Left ventricle myocardium inferior (tissue), 1 donor: ENCODE results near the gene ADAP1. TPM values are rescaled to one million over a fixed set of nuclear protein-coding genes. Genes with fewer than 3 reads are reported as not detected.
A peak's percentile ranks its signal among the peaks of the same experiment; 100 is the strongest.
"Not testable (repeated sequence)": the region's sequence is repeated elsewhere in the genome, so short reads cannot be mapped to it uniquely, and the experiment has no call there.

Experiments
- DNase-seq: peaks from one replicate; pipeline ENCODE4 v3.0.0-alpha.2; 2020
- H3K27ac ChIP-seq: fragments of 200-600 bp; replicated peaks from 2 replicates; pipeline ENCODE4 v1.8.0; 2021
- H3K27me3 ChIP-seq: fragments of 200-600 bp; 2 replicates; pipeline ENCODE4 v1.8.0; 2021; ENCODE audit warnings: low read depth
- H3K36me3 ChIP-seq: fragments of 200-600 bp; 2 replicates; pipeline ENCODE4 v1.8.0; 2021
- H3K4me1 ChIP-seq: fragments of 200-600 bp; 2 replicates; pipeline ENCODE4 v1.8.0; 2021
- H3K4me3 ChIP-seq: fragments of 200-600 bp; 2 replicates; pipeline ENCODE4 v1.8.0; 2021; ENCODE audit warnings: mild to moderate bottlenecking, moderate library complexity
- H3K9me3 ChIP-seq: fragments of 200-600 bp; replicated peaks from 2 replicates; pipeline ENCODE4 v1.8.0; 2021
- CTCF ChIP-seq: fragments of 200-600 bp; IDR thresholded peaks from 2 replicates; pipeline ENCODE4 v1.8.0; 2021; ENCODE audit warnings: antibody characterized with exemption, mild to moderate bottlenecking, borderline replicate concordance
- intact Hi-C: fragments of 100-400 bp; cut with micrococcal nuclease; formaldehyde crosslinking; loops from one replicate; pipeline ENCODE4 v1.11.0; 2022
- total RNA-seq: library from RNA; stranded (reverse); fragmentation: NEBNext Ultra II Directional; extraction: Animal tissue kit (Norgen Biotek cat#: 25700); gene quantifications from one replicate; pipeline ENCODE4 v1.2.1, GENCODE V29; 2021
- donor health status: DM: no; HTN: yes; CAD: no; lungs with severe emphysema.

The ADAP1 gene
- total RNA-seq, 1 donor from 2014 or later, result 8.4 TPM

DNA sequence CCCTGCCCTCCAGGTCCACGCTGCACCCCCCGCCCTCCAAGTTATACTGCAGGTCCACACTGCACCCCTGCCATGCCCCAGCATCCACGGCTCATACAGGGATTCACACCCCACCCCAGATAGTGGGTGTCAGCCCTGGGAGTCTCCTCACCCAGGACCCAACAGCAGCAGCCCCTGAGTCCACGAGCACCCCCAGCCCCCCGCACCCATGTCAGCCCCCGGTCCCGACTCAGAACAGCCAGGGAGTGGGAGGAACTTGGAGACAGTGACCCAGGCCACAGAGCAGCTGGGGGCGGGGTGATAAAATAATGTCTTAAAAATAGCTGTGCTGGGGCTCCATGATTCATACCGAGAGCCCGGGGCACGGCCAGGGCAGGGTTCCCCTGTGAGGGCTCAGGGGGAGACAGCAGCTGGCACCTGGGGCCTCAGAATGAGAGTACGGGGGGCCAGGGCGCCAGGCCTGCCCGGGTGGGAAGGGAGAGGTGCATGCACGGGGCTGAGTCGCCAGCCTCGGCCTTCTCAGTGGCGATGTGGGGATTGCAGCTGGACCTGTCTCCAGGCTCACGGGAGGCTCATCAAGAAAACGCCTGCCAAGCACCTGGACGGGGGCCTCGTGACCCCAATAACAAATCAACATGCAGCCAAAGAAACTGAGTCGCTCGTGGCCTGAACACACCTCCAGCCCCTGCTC is 29.8 kb downstream of the ADAP1 start:
- no peak for TF ChIP-seq CTCF
- Histone ChIP-seq H3K4me3 (peak overlapping the region; percentile 9), H3K36me3 (no peaks in the 10 kb centered on the region), H3K4me1 (peaks cover 21% of the 10 kb centered on the region), H3K9me3 (no peaks in the 10 kb centered on the region), H3K27ac (no peak overlapping the region), H3K27me3 (peaks cover 21% of the 10 kb centered on the region)
- intact Hi-C loops, result no loop called here
- DNase-seq, result peak; percentile 16

DNA sequence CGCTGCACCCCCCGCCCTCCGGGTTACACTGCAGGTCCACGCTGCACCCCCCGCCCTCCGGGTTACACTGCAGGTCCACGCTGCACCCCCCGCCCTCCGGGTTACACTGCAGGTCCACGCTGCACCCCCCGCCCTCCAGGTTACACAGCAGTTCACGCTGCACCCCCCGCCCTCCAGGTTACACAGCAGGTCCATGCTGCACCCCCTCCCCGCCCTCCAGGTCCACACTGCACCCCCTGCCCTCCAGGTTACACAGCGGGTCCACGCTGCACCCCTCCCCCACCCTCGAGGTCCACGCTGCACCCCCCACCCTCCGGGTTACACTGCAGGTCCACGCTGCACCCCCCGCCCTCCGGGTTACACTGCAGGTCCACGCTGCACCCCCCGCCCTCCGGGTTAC is 30.4 kb downstream of the ADAP1 start:
- H3K27ac ChIP-seq, intact Hi-C loops, H3K9me3 ChIP-seq, H3K4me3 ChIP-seq, H3K36me3 ChIP-seq: not testable (repeated sequence)
- H3K27me3 ChIP-seq, result peaks cover 21% of the 10 kb centered on the region
- H3K4me1 ChIP-seq, result peaks cover 21% of the 10 kb centered on the region
- peak; percentile 10 for DNase-seq

DNA sequence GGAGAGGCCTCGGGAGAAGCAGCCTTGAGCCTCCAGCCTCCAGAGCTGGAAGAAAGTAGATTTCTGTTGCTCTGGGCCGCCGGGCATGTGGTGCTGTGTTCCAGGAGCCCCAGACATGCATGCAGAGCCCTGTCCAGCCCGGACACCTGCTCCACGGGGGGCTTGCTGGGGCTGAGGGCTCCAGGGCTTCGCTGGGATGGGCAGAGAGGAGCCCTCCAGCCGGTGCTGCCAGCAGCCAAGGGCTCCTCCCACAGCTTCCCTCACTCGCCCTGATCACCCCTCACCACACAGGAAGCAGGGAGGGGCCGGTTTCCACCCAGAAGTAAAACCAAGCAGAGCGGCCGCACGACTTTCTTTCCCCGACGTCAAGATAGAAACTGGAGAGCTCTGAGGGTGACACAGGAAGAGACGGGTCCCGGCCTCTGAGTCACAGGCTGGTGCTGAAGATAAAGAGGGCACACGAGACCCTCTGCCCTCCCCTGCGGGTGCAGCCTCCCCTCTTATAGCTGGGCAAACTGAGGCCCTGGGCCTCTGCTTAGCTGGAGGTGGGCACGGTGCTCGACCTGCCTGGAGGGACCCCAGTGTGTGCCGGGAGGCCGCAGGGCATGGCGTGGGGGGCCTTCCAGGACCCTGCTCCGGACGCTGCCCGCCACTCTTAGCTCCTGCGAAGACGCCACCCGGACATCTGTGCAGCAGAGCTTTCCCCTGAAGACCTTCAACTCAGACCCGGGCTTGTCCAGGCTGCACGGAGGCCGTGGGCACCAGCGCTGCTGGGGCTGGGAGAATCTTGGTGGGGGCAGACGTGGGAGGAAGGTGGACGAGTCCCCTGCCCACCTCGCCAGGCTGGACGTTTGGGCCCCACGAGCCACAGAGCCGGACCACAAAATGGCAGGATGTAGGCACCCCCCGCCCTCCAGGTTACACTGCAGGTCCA is 31.1 kb downstream of the ADAP1 start:
- peak overlapping the region; percentile 46 for H3K27ac ChIP-seq
- no peaks in the 10 kb centered on the region for H3K36me3 ChIP-seq
- no peaks in the 10 kb centered on the region for H3K9me3 ChIP-seq
- peak; percentile 66 for DNase-seq
- H3K4me3 ChIP-seq, result peak overlapping the region; percentile 29
- peaks cover 21% of the 10 kb centered on the region for H3K4me1 ChIP-seq
- intact Hi-C loops, result no loop called here
- peaks cover 21% of the 10 kb centered on the region for H3K27me3 ChIP-seq
- TF ChIP-seq CTCF, result no peak

DNA sequence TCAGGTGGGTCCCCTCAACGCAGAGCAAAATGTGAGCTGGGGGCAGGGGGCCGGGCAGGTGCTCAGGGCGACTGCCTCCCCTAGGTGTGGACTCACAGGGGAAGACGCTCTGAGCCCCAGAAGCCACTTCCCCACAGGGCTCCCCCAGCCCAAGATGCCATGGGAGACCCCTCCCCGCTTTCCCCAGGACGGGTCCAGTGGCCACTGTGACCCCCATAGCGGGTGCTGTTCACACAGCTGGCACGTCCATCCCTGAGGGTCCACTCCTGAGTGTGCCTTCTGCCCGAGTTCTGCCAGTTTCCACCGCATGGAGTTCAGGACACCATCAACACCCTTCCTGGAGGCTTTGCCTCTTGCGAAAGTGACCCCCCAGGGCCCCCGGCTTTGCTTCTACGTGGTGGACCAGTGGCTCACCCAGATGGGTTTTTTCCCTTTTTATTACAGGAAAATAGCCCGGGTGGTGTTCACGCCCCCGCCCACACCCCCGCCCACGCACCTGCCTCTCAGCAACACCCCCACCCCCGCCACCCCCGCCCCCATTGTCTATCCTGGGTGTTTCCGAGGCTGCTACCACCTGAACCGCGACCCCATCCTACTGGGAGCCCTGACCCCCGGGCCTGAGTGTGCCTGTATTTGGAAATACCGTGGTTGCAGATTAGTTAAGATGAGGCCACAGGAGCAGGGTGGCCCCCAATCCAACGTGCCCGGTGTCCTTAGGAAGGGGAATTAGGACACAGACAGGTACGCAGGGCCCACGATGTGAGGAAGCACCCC is 32.0 kb downstream of the ADAP1 start:
- no peak for TF ChIP-seq CTCF
- DNase-seq, result no peak
- H3K27me3 ChIP-seq, result peaks cover 21% of the 10 kb centered on the region
- intact Hi-C loops, result no loop called here
- no peaks in the 10 kb centered on the region for H3K36me3 ChIP-seq
- peak overlapping the region; percentile 29 for H3K4me3 ChIP-seq
- H3K4me1 ChIP-seq, result peaks cover 21% of the 10 kb centered on the region
- H3K27ac ChIP-seq, result peak overlapping the region; percentile 46
- no peaks in the 10 kb centered on the region for H3K9me3 ChIP-seq

GRCh38 chr7:921581-922333 is 32.7 kb downstream of the ADAP1 start:
- H3K36me3 ChIP-seq, result no peaks in the 10 kb centered on the region
- intact Hi-C loops, result no loop called here
- no peak overlapping the region for H3K4me3 ChIP-seq
- TF ChIP-seq CTCF, result no peak
- H3K4me1 ChIP-seq, result peaks cover 22% of the 10 kb centered on the region
- no peak overlapping the region for H3K27ac ChIP-seq
- H3K9me3 ChIP-seq, result no peaks in the 10 kb centered on the region
- DNase-seq, result peak; percentile 7
- H3K27me3 ChIP-seq, result peaks cover 21% of the 10 kb centered on the region
